Progenitor cell of endocrine pancreas (in vitro differentiated cells): ENCODE measurements around the gene HAGHL. TPM values are rescaled to one million over a fixed set of nuclear protein-coding genes. Genes with fewer than 3 reads are reported as not detected.

ENCODE experiments used
- DNase-seq: peaks from one replicate; pipeline ENCODE4 v3.0.0; 2021; ENCODE audit warnings: low spot score; ENCODE audit not compliant: unreplicated experiment
- H3K27ac Mint-ChIP-seq: 2 replicates; pipeline ENCODE4 v1.8.0; 2021; ENCODE audit warnings: mild to moderate bottlenecking, moderate library complexity, mixed read lengths
- H3K27me3 Mint-ChIP-seq: 2 replicates; pipeline ENCODE4 v1.8.0; 2021; ENCODE audit warnings: mixed read lengths
- H3K36me3 Mint-ChIP-seq: 2 replicates; pipeline ENCODE4 v1.8.0; 2022; ENCODE audit warnings: mixed read lengths; ENCODE audit not compliant: insufficient read depth
- H3K4me1 Mint-ChIP-seq: 2 replicates; pipeline ENCODE4 v1.8.0; 2021; ENCODE audit warnings: low read depth, mixed read lengths
- H3K4me3 Mint-ChIP-seq: 2 replicates; pipeline ENCODE4 v1.8.0; 2021; ENCODE audit warnings: low read depth, mild to moderate bottlenecking, moderate library complexity, mixed read lengths
- H3K9me3 Mint-ChIP-seq: 2 replicates; pipeline ENCODE4 v1.8.0; 2021; ENCODE audit warnings: low read depth, mixed read lengths
- CTCF ChIP-seq: fragments of 200-600 bp; sonication (generic); IDR thresholded peaks from one replicate; pipeline ENCODE4 v1.5.0; 2021; ENCODE audit warnings: antibody characterized with exemption, mild to moderate bottlenecking; ENCODE audit not compliant: unreplicated experiment
- total RNA-seq: library from RNA; stranded (reverse); gene quantifications from 2 replicates; pipeline ENCODE4 v1.2.1, GENCODE V29; 2021

HAGHL gene
- total RNA-seq, 1 donor from 2014 or later, result 8.1 TPM

GRCh38 chr16:695355-696089 lies 31.4 kb upstream of the HAGHL start:
- no peaks in the 10 kb centered on the region for H3K4me1 Mint-ChIP-seq
- no peaks in the 10 kb centered on the region for H3K36me3 Mint-ChIP-seq
- no peak for TF ChIP-seq CTCF
- peaks cover 62% of the 10 kb centered on the region for H3K27me3 Mint-ChIP-seq
- H3K9me3 Mint-ChIP-seq, result no peaks in the 10 kb centered on the region
- peak overlapping the region; percentile 7 for H3K4me3 Mint-ChIP-seq
- no peak overlapping the region for H3K27ac Mint-ChIP-seq
- DNase-seq, result no peak

GRCh38 chr16:698911-699671 lies 27.8 kb upstream of the HAGHL start:
- peaks cover 66% of the 10 kb centered on the region for H3K27me3 Mint-ChIP-seq
- no peaks in the 10 kb centered on the region for H3K9me3 Mint-ChIP-seq
- H3K4me3 Mint-ChIP-seq, result no peak overlapping the region
- DNase-seq, result no peak
- no peaks in the 10 kb centered on the region for H3K36me3 Mint-ChIP-seq
- TF ChIP-seq CTCF, result no peak
- H3K27ac Mint-ChIP-seq, result no peak overlapping the region
- H3K4me1 Mint-ChIP-seq, result no peaks in the 10 kb centered on the region

- Mint-ChIP-seq H3K27ac (no peak overlapping the region), H3K27me3 (peaks cover 62% of the 10 kb centered on the region), H3K9me3 (no peaks in the 10 kb centered on the region), H3K4me3 (no peak overlapping the region), H3K36me3 (no peaks in the 10 kb centered on the region), H3K4me1 (no peaks in the 10 kb centered on the region)
- no peak for TF ChIP-seq CTCF
- DNase-seq, result peak; percentile 70
Observed at GRCh38 chr16:700684-701584, 26.0 kb upstream of the HAGHL start.

GRCh38 chr16:702341-702740 lies 24.6 kb upstream of the HAGHL start:
- Mint-ChIP-seq H3K27ac (no peak overlapping the region), H3K9me3 (no peaks in the 10 kb centered on the region), H3K4me3 (no peak overlapping the region)

More at GRCh38 chr16:702341-702740, 24.6 kb upstream of the HAGHL start:
- no peaks in the 10 kb centered on the region for H3K36me3 Mint-ChIP-seq
- peaks cover 65% of the 10 kb centered on the region for H3K27me3 Mint-ChIP-seq
- DNase-seq, result no peak
- TF ChIP-seq CTCF, result no peak
- H3K4me1 Mint-ChIP-seq, result no peaks in the 10 kb centered on the region
